PC-9 (cell line): ENCODE measurements around the gene PLEKHH1.

ENCODE experiments used
- EZH2 ChIP-seq: fragments of 200-600 bp; sonication (generic); IDR thresholded peaks from 2 replicates; pipeline ENCODE4 v1.8.0; 2017; ENCODE audit warnings: antibody characterized with exemption, low read depth
- TF ChIP-seq, protein P1 (sequence below): fragments of 200-600 bp; sonication (generic); conservative IDR thresholded peaks from 2 replicates; pipeline ENCODE4 v1.6.1; 2017; ENCODE audit warnings: mixed run types, antibody characterized with exemption, mild to moderate bottlenecking, moderate library complexity

DNA sequence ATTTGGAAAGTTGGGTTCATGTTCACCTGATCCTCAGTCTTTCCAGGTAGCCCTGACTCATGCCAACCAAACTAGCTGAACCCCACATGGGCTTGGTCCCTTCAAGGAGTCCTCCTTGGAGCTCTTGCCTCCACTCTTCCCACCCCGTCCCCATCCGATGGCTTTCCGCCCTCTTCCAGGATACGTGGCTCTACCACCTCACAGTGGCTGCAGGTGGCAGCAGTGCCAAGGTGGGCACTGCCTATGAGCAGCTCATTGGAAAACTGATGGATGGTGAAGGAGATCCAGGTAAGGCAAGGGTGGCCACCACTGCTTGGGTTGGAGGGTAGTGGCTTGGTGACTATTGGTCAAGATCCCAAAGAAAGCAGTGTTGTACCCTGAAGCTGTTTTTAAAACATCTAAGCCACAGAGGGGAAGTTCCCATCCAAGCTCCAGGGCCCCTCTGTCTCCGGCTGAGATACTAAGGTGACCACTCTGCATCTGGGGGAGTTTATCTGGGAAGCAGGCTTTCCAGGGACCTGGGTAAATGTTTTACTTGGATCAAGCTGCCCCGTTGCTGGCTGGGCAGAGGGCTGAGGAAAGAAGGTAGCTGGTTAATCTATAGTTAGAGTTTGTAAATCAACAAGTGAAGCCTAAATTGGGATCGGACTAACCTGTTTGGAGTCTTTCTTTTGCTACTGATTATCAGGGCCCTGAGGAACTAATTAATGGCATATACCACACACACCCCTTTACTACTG lies 43.3 kb downstream of the PLEKHH1 start:
- no peak for TF ChIP-seq EZH2
- TF ChIP-seq, protein P1, sequence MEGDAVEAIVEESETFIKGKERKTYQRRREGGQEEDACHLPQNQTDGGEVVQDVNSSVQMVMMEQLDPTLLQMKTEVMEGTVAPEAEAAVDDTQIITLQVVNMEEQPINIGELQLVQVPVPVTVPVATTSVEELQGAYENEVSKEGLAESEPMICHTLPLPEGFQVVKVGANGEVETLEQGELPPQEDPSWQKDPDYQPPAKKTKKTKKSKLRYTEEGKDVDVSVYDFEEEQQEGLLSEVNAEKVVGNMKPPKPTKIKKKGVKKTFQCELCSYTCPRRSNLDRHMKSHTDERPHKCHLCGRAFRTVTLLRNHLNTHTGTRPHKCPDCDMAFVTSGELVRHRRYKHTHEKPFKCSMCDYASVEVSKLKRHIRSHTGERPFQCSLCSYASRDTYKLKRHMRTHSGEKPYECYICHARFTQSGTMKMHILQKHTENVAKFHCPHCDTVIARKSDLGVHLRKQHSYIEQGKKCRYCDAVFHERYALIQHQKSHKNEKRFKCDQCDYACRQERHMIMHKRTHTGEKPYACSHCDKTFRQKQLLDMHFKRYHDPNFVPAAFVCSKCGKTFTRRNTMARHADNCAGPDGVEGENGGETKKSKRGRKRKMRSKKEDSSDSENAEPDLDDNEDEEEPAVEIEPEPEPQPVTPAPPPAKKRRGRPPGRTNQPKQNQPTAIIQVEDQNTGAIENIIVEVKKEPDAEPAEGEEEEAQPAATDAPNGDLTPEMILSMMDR = no peak
